HG03439 (cell line): ENCODE measurements around the gene RAG1.

ENCODE experiments used
- ATAC-seq: cut with Tn5 transposase; IDR thresholded peaks from one replicate; pipeline ENCODE4 v1.9.1; 2021; ENCODE audit warnings: mild to moderate bottlenecking, moderate library complexity; ENCODE audit not compliant: unreplicated experiment

The RAG1 gene

DNA sequence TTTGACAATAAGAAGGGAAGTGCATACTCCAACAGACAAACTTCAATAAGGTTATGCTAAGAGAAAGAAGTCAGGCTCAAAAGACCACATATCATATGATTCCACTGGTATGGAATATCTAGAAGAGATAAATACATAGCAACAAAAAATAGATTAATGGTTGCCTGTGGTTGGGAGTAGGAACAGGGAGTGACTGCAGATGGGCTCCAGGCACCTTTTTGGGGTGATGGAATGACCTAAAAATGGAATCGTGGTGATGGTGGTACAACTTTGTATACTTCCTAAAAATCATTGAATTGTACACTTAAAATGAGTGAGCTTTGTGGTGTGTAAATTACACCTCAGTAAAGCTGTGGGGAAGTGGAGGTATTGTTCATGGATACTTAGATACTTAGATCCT is 59.2 kb downstream of the RAG1 start:
- ATAC-seq, result no peak

DNA sequence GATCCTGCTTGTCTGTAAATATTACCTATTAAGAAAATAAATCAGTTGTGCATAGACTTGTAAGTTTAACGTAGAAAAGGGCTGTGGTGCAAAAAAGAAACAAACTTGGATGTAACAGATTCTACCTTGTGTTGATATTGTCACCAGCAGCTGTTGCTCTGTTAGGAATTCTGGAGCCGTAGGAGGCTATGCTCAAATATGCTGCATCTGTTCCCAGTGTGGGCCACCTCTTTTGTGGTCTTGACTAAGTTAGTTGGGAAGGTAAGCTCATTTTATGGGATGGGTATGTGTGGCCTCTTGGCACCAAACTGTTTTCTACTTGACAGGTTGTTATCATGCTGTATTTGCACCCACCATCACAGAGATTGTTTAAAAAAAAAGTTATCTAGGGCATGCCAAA is 59.7 kb downstream of the RAG1 start:
- no peak for ATAC-seq

DNA sequence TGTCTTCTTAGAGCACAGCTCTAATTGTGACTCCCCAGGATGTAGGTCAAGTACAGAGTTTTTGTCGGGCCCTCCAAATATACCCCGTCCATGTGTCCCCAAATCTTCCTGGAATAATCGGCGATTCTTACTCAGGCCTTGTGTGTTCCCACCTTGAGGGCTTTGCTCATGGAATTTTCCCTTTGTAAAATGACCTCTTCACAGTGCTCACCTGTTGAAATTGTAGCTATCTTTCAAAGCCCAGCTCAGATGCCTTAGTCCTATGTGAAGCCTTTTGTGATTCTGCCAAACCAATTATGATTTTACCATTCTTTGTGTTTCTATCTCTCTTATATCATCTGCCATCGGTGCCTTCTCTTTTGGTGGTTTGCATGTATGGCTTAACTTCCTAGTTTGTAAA is 60.3 kb downstream of the RAG1 start:
- no peak for ATAC-seq

DNA sequence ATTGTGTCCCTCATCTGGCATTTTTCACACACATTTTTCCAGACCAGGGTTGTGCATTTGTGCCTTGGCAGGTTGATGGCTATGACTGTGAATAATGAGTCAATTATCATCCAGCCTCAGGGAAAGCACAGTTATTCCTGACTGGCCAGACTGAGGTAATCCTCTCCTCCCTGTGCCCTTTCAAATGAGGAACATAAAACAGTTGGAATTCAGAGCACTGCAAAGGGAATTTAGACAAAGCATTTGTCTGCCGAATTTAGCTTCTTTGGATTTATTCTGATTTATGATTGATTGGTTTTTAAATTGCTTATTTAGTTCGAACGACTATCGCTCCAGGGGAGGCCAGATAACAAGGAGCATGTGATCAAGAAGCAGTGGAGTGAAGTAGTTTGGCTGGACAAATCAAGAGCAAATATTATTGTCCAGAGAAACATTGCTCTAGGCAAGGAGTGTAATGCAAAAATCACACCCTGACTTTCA is 61.0 kb downstream of the RAG1 start:
- ATAC-seq, result no peak
